ENCODE measurements around the gene GSTM2.
"Not testable (repeated sequence)": the region's sequence is repeated elsewhere in the genome, so short reads cannot be mapped to it uniquely, and the experiment has no call there.

DNA sequence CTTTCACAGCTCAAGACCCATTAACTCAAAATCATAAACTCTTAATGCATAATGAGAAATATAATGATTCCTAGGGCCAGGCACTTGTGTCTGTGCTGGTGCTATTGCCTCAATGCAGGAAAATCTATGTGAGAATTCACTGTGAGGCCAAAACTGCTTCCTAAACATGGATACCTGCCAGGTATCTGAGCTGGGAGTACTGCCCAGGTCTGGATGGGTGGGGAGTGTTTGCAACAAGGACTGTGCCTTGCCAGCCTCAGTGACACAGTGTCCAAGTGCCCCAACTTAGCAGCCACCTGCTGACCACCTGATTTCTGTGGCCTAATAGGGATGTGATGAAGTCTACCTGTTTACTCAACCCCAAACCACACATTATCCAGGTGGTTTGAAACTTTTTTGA is 42.0 kb downstream of the GSTM2 start:
- TF ChIP-seq CTCF (IDR thresholded peaks at IDR 0.05; ENCODE audit: low read depth, low read length, poor library complexity, severe bottlenecking); EZH2phosphoT487 (IDR thresholded peaks at IDR 0.05; ENCODE audit: borderline replicate concordance, low read length): not testable (repeated sequence)

Measured in DOHH2 (cell line).